Left renal pelvis (tissue), 4 donors: Measurements from ENCODE around the gene SIRT7. TPM values are rescaled to one million over a fixed set of nuclear protein-coding genes. Genes with fewer than 3 reads are reported as not detected.

Experiments
- DNase-seq, 4 donors: peaks; one replicate each; pipeline ENCODE4 v3.0.0-alpha.2; 2013; ENCODE audit warnings: low read depth in 4 of 4, low spot score in 3 of 4
- polyA plus RNA-seq, 4 donors: library from polyadenylated mRNA; unstranded; fragments of 120-200 nt; gene quantifications; one replicate each; pipeline ENCODE4 v1.2.1, GENCODE V29; 2013; ENCODE audit not compliant: insufficient read length in 4 of 4

SIRT7 gene
- 10 to 100 TPM in 3 of 4 donors, 1 to 10 TPM in 1; 7.7 to 22.0 (median 11.1) TPM for polyA plus RNA-seq

- DNase-seq, result peak in 2 of 4 donors; percentile 57 to 66
Observed at GRCh38 chr17:81917565-81918332, at the start of gene SIRT7. TSS of gene SIRT7 (minus strand) at chr17:81918176. CDS start at chr17:81918131, 45 bp downstream.

- no peak for DNase-seq
Observed at GRCh38 chr17:81967244-81967532, 49.2 kb upstream of the SIRT7 start.

DNA sequence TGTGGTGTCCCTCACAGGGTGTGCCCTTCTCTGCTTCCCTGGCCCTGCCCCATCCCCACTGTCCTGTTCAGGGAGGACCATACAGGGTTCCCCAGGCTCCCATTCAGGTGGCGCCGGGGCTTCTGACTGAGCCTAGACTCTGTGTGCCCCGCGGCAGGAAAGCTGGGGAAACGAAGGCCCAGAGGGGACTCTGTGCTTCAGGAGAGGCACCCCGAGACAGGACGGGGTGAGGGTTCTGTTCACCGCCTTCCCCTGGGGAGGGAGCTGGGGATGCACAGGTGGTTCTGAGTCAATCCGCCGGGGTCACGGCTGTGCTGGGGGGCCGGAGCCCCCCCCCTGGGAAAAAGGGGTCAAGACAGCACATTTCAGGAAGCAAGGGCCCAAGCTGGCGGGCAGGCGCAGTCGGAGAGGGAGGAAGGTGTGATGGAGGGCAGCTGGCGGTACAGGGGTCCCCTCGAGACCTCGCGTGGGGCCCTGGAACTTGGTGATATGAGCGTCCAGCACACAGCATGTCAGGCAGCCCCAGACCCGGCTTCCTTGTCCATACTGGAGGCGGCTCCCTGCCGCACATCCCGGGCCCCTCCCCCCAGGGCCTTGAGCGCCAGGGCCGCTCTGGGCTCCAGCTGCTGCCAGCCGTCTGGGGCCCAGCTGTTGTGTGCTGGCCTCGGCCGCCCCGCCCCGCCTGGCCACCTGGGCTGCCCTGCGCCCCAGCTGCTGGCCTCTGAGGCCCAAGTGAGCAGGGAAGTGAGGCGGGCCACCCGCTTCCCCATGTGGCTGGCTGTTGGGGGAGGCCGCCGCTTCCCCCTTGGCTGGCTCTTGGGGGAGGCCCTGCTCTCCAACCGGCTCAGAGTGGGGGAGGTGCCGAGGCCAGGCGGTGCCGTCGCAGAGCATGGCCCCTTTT lies 48.6 kb upstream of the SIRT7 start:
- no peak for DNase-seq

DNA sequence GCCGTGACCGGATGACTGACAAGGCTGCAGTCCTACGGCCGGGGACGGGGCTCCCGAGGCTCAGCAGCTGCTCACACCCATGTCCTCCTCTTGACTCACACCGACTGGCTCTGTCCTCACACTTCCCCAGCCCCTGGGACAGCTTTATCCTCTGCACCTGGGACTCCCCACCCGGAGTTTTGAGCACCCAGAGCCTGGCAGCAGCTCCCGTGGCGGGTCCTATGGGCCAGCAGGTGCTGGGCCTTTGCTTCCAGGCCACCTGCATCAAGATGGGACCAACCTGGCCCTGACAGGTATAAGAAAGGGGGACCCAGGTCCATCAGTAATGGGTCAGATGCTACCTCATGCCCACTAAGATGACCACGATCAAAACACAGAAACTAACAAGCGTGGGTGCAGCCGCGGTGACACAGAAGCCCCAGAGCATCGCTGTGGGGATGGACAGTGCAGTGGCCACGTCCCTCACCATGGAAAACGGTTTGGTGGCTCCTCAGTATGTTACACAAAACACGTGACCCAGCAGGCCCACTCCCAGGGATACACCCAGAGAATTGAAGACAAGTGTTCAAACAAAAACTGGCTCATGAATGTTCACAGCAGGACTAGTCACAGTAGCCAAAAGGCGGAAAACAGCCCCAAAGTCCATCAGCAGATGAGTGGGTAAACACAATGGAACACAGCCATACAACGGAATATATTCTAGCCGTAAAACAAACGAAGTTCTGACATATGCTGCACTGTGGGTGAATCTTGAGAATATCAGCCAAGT lies 46.3 kb upstream of the SIRT7 start:
- no peak for DNase-seq

DNA sequence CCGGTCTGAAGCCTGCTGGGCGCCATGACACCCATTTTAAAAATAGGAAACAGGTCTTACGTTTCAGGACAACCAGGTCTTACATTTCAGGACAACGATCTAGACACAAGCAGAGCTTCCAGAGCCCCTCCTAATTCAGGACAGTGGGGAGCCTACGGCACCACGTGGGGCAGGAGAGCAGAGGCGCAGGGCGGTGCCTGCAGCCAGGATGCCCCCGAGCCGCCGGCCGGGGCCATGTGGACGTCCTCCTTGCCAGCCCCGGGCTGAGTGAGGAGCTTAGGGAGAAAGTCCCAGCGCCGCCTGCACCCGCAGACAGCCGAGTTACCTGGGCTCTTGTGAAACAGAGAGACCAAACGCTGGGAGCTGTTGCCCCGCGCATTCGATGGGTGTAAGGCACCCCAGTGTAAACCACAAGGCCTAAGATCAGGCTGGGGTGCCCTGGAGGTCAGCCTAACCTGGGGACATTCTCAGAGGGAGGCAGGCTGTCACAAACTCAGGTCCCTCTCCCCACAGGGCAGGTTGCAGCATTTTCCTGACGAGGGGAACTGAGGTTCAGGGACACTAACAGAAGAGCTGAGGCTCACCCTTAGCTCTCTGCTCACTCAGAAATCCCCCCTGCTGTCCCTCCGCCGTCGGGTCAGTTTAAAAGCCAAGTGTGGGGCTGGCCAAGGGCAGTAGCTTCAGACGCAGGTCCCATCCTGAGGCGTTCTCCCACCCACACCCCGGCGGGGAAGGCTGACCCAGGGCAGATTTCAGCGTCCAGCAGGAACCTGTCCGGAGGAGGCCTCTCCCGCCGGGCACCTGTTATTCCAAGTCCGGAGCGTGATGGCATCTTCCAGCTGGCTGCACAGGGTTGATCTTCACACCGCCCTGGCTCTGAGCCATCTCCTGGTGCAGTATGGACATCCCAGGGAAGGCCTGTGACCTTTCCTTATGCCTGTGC lies 44.8 kb upstream of the SIRT7 start:
- DNase-seq, result no peak

DNA sequence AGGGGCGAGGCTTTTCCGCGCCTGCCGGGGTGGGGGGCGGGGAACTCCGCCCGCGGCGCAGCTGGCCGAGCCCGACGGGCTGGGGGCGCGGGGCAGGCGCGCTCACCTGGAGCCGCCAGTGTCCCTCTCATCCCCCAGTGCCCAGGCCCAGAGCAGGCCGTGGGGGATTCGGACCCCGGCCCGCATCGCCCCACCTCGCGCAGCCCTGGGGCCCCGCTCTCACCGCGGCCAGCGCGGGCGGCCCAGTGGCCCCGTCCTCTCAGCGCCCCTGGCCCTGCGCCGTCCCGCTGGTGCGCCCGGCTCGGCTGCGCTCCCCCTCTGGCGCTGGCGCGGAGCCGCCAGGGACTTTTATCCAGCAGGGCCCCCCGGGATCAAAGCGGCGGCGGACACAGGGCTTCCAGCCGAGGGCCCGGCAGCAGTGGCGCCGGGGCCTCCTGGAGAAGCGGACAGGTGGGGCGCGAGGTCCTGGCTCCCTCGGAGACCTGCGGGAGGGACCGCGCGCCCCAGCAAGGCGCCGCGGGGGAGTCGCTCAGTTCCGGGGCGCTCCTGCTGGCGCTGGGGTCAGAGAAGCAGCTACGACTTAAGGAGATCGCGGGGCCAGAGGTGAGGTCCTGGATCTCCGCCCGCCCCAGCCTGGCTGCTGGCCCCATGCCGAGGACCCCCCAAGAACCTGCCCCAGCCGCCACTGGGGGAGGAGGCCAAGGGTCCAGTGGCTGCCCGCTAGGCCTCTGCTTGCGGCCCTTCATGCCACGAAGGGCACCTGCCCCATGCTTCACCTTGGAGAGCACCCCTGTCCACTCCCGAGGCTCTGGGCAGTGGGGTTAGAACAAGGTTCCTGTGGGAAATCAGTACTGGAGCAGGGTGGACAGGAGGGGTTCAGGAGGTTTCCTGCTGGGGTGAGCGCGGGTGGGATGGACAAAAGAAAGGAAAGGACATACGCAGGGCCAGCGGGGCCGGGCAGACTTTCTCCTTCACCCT lies 43.8 kb upstream of the SIRT7 start:
- no peak for DNase-seq

DNA sequence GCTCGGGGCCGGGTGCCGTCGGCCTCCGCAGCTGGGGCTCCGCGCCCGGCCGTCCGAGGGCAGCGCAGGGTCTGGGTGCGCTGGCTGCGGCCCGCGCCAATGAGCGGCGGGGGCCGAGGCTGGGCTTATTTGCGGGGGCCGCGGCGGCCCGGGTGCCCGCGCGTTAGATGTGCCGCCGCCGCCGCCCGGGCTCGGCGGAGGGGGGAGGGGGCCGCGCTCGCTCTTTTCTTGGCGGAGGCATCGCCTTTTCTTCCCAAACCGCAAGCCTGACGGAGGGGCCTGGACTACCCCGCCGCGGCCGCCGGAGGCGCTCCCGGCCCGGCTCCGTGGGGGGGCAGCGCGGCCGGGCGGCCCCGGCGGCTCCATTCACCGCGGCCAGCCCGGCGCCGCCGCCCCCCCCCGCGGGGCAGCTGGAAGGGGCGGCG lies 43.1 kb upstream of the SIRT7 start, which contains the start of gene NOTUM:
Gene NOTUM, minus strand, starts transcription at position 101 of the 425 bp plus-strand sequence. CDS start 278 bp downstream, outside the sequence.
- DNase-seq, result no peak

- DNase-seq, result no peak
Observed at GRCh38 chr17:81960130-81960958, 42.4 kb upstream of the SIRT7 start.

DNA sequence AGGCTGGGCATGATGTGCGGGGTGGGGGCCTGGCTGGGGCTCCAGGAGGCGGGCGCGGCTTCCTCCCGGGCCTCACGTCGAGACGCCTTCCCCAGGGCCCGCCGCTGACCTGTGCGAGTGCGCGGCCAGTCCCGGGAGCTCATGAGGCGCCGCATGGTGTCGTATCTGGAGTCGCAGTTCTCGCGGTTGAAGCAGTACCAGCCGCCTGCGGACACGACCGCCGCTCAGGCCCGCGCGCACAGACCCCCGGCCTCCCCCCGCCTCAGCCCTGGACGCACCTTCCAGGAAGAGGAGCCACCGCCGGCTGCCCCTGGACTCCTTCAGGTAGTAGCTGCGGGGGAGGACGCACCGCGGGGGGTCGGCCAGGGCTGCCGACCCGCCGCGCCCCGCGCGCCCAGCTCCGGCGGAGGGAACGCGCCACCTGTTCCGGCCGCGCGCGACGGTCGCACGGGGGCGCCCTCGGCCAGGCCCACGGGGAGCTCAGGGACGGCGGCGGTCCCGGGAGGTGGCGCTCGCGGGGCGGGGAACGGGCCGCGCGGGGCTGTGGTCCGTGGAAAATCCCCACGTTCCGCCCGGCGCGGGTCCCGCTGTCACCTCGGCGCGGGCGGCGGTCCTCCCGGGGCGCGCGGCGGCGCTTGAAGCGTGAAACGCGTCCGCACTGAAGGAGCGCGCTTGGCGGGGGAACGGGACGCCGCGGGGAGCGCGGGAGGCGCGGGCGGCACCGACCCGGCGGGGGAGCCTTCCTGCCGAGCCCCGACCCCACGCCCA lies 41.6 kb upstream of the SIRT7 start:
- no peak for DNase-seq

GRCh38 chr17:81958633-81959342 lies 40.8 kb upstream of the SIRT7 start:
- no peak for DNase-seq

- no peak for DNase-seq
Observed at GRCh38 chr17:81957691-81958432, 39.9 kb upstream of the SIRT7 start.

DNA sequence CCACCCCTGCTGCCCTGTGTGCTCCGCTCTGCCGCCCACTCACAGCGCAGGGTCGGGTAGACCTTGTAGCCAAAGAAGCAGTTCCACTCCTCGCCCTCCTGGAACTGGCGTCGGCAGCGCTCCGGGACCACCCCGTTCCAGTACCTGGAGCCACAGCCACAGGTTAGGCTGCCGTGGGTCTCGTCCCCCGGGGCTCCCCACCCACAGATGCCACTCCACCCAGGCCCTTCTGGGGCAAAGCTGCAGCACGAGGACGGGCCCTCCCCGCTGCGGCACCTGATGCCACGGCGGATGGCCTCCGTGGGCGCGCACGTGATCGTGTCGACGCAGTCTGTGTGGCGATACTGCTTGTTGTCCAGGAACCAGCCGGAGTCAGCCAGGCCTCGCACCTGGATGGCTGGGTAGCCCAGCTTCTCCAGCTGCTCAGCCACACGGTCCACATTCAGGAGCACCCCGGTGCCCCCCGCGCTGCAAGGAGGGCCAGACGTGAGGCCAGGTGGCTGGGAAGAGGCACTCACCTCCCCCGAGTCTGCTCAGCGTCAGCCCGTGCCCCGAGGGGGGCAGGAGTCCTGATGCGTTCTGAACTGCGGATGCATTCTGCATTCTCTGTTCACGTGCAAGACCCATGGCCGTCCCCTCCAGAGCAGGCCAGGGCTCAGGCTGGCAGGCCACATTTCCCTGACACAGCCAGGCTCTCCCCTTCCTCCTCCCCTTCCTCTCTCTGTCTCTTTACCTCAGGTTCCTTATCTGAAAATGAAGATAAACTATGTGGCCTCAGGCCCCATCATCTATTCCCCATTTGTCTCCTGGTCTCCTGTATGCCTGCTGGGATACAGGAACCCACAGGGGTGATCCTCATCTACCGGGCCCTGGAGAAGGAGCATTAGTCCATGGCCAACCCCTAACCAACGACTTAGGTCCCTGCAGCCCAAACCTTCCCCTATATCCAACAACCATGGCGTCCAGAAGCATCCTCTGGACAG lies 38.9 kb upstream of the SIRT7 start:
- DNase-seq, result no peak

- no peak for DNase-seq
Observed at GRCh38 chr17:81955756-81956544, 38.0 kb upstream of the SIRT7 start.
